H1 (cell line): ENCODE measurements around the gene JDP2.

Source experiments
- BCL11A ChIP-seq, 2 experiments: IDR thresholded peaks; one replicate each; pipeline ENCODE4 v1.6.1; 2011; ENCODE audit warnings: low read depth in 2 of 2, low read length in 2 of 2, mild to moderate bottlenecking in 2 of 2
- BRCA1 ChIP-seq: IDR thresholded peaks from 2 replicates; pipeline ENCODE4 v1.6.1; 2012; ENCODE audit warnings: low read depth, low read length, improper control_type of control experiment
- EZH2 ChIP-seq: fragments of 200-600 bp; sonication (generic); IDR thresholded peaks from 2 replicates; pipeline ENCODE4 v1.7.1; 2012; ENCODE audit warnings: low read depth, mild to moderate bottlenecking, moderate library complexity, low read length, inconsistent platforms; ENCODE audit not compliant: severe bottlenecking
- GABPA ChIP-seq: IDR thresholded peaks from 2 replicates; pipeline ENCODE4 v1.6.1; 2011; ENCODE audit warnings: mild to moderate bottlenecking, low read length, moderate library complexity, borderline replicate concordance; ENCODE audit not compliant: insufficient read depth
- MAX ChIP-seq: IDR thresholded peaks from 2 replicates; pipeline ENCODE4 v1.6.1; 2012; ENCODE audit warnings: inconsistent platforms
- POLR2AphosphoS5 ChIP-seq: IDR thresholded peaks from 2 replicates; pipeline ENCODE4 v1.6.1; 2011; ENCODE audit warnings: low read depth, low read length
- RAD21 ChIP-seq, 2 experiments: IDR thresholded peaks in 1 of 2; conservative IDR thresholded peaks in 1 of 2; 2 replicates each; pipeline ENCODE4 v1.6.1; 2011; ENCODE audit warnings: low read depth in 2 of 2, low read length in 2 of 2, improper control_type of control experiment in 1 of 2, inconsistent platforms in 1 of 2, mild to moderate bottlenecking in 1 of 2, moderate library complexity in 1 of 2
- RFX5 ChIP-seq: IDR thresholded peaks from 2 replicates; pipeline ENCODE4 v1.6.1; 2011; ENCODE audit warnings: low read depth, low read length, improper control_type of control experiment, borderline replicate concordance
- SP4 ChIP-seq: IDR thresholded peaks from 2 replicates; pipeline ENCODE4 v1.6.1; 2012; ENCODE audit warnings: low read length, inconsistent platforms
- TEAD4 ChIP-seq: IDR thresholded peaks from 2 replicates; pipeline ENCODE4 v1.6.1; 2012; ENCODE audit warnings: low read depth, low read length, inconsistent platforms, mixed read lengths
- TF ChIP-seq, protein P1 (sequence below), 3 experiments: IDR thresholded peaks; 1 replicate in 2 of 3; 2 replicates in 1 of 3; pipeline versions ENCODE4 v1.5.1 to v1.6.1; 2011; ENCODE audit warnings: low read length in 3 of 3, mild to moderate bottlenecking in 3 of 3, inconsistent platforms in 2 of 3, low read depth in 1 of 3, moderate library complexity in 1 of 3; ENCODE audit not compliant: insufficient read depth in 1 of 3; ENCODE audit errors: control extremely low read depth in 1 of 3

DNA sequence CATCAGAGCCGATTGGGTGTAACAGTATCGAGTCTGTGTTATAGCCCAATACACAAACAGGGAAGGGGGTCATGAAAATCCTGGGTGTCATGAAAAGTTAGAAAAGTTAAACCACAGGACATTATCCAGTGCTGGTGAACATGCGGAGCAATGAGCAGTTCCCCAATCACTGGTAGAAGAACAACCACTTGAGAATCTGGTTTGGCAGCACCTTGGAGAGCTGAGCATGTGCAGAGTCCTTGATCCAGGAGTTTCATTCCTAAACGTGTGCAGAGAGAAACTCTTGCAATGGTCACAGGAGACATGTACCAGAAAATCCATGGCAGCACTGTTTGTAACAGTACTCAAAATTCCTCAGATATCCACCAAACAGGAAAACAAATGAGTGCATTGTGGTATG lies 23.0 kb upstream of the JDP2 start:
- TF ChIP-seq, protein P1, sequence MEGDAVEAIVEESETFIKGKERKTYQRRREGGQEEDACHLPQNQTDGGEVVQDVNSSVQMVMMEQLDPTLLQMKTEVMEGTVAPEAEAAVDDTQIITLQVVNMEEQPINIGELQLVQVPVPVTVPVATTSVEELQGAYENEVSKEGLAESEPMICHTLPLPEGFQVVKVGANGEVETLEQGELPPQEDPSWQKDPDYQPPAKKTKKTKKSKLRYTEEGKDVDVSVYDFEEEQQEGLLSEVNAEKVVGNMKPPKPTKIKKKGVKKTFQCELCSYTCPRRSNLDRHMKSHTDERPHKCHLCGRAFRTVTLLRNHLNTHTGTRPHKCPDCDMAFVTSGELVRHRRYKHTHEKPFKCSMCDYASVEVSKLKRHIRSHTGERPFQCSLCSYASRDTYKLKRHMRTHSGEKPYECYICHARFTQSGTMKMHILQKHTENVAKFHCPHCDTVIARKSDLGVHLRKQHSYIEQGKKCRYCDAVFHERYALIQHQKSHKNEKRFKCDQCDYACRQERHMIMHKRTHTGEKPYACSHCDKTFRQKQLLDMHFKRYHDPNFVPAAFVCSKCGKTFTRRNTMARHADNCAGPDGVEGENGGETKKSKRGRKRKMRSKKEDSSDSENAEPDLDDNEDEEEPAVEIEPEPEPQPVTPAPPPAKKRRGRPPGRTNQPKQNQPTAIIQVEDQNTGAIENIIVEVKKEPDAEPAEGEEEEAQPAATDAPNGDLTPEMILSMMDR (IDR thresholded peaks at IDR 0.05; ENCODE audit: control extremely low read depth in 1 of 3, insufficient read depth in 1 of 3, low read depth in 1 of 3, low read length in 3 of 3) = no peak
- TF ChIP-seq MAX (no peak), TEAD4 (no peak), RAD21 (IDR thresholded peaks at IDR 0.05 in 1 of 2, conservative IDR thresholded peaks at IDR 0.05 in 1 of 2; ENCODE audit: low read depth in 2 of 2, low read length in 2 of 2) (no peak), POLR2AphosphoS5 (no peak), RFX5 (no peak), SP4 (no peak), EZH2 (no peak), GABPA (no peak), BRCA1 (no peak), BCL11A (IDR thresholded peaks at IDR 0.05; ENCODE audit: low read depth in 2 of 2, low read length in 2 of 2) (no peak)
